Fibroblast of skin of abdomen (primary cell): ENCODE results near the gene MEGF6.

Source experiments
- DNase-seq: peaks from one replicate; pipeline ENCODE4 v3.0.0-alpha.2; 2013

Gene MEGF6

DNA sequence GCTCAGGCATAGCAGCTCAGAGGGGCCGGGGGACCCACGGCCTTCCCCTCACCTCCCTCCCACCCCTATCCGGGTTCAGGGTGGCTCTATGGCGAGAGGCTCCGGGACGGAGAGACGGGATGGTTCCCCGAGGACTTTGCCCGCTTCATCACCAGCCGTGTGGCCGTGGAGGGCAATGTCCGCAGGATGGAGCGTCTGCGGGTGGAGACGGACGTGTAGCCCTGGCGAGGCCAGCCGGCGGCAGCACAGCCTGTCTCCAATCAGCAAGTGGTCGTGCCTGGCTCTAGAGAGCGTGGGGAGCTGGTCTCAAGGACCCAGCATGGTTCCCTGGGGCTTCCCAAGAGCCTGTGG is 131.0 kb downstream of the MEGF6 start:
- no peak for DNase-seq

DNA sequence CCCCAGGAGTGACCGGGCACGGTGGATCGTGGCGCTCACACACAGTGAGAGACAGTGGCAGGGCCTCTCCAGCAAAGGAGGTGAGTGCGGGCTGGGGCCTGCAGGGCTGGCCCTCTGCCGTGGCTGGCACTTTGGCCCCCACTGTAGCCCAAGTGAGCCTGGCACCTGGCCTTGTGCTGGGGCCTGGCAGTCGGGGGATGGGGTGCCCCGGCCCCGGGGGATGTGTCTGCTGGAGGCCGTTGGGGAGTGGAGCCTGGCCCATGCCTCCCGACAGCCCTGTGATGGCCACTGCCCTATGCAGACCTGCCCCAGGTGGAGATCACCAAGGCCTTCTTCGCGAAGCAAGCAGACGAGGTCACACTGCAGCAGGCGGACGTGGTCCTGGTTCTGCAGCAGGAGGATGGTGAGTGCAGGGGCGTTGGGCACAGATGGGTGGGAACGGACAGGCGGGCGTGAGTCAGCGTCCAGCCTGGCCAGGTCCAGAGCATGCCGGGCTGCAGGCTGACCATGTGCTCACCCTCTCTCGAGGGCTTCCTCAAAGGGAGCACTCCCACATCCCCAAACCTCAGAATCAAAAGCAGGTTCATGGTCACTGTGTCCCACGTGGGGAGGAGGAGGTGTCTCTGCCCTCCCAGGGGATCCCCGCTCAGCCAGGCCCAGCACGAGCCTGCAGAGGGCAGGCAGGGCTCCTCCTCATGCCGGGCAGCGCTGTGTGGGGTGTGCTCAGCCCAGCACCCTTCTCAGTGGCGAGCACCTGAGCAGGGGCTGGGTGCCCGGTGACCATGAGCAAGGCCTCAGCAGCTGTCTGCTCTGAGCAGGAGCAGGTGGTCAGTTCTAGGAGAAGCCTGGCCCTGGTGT is 131.6 kb downstream of the MEGF6 start:
- DNase-seq: no peak

GRCh38 chr1:3478187-3478586 is 133.1 kb downstream of the MEGF6 start:
- DNase-seq: no peak

GRCh38 chr1:3477241-3477995 is 133.9 kb downstream of the MEGF6 start:
- no peak for DNase-seq

GRCh38 chr1:3476666-3477065 is 134.6 kb downstream of the MEGF6 start:
- DNase-seq: no peak

DNA sequence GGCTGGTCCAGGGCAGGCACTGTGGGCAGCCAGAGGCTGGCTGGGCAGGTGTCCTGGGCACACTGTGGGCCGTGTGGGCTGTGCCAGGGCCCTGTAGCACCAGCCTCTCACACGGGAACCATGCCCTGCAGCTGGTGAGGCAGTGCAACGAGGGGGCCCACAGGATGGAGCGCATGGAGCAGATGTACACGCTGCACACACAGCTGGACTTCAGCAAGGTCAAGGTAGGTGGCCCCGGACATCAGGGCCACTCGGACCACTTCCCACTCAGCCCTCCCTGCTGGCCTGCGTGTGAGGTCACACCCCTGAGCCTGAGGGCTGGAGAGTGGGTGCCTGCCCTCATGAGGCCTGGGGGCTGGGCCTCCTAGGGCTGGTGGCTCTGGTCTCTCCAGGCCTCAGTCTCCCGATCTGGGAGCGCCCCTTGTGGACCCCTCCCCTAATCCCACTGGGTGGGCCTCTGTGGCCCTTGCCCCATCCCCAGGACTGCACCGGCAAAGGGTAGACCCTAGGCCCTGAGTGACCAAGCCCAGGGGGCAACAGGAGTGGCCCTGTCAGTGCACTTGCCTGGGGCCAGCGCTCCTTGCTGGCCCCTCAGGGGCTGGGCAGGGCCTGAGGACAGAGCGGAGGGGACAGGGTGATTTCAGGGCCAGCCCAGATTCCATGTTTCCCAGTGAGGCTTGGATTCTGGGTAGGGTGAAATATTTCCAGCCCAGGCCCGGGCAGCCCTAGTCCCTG is 135.3 kb downstream of the MEGF6 start:
- DNase-seq: no peak

DNA sequence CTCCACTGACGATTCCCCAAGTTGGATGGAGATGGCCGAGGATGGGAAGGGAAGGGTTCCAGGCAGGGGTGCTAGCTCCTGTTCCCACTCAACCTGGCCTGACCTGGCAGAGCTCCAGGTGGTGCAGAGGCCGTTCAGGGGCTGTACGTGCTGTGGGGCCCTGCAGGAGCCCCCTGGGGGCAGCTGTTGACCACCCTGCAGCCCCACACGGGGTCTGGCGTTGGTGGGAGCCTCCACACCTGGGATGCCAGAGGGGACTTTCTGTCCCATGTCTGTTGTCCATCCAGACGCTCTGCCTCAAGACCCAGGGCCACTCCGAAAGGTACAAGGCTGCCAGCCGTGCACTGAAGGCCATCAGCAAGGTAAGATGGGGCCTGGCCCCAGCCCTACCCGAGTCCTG is 136.9 kb downstream of the MEGF6 start:
- DNase-seq: no peak

DNA sequence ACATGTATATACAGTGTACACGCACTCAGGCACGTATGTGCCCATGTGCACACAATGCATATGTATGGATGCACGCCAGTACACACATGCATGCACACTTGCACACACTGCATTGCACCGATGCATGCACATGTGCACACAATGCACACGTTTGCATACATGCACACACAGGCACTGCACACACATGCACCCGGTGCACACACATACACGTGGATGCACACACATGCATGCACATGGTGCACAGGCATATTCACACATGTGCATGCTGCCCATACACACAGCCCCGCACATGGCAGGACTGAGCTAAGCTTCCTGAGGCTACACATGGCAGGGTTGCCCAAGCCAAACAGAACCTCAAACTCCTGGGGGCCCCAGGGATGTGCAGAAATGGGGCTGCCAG is 137.3 kb downstream of the MEGF6 start:
- DNase-seq: no peak

- DNase-seq: peak; percentile 90
Observed at GRCh38 chr1:3473381-3473844, 137.9 kb downstream of the MEGF6 start.

DNA sequence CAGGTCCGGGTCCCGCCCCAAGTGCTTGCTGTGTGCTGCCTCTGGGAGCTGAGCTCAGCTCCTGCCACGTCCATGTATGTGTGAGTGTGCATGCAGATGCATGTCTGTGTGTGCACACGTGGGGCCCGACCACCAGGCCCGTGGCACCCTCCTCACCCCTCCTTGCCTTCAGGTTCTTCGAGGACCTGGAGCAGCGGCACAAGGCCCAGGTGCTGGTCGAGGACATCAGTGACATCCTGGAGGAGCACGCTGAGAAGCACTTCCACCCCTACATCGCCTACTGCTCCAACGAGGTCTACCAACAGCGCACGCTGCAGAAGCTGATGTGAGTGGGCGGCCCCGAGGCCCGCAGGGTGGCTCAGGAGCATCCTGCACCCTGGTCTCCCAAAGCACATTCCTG is 138.4 kb downstream of the MEGF6 start:
- no peak for DNase-seq

DNA sequence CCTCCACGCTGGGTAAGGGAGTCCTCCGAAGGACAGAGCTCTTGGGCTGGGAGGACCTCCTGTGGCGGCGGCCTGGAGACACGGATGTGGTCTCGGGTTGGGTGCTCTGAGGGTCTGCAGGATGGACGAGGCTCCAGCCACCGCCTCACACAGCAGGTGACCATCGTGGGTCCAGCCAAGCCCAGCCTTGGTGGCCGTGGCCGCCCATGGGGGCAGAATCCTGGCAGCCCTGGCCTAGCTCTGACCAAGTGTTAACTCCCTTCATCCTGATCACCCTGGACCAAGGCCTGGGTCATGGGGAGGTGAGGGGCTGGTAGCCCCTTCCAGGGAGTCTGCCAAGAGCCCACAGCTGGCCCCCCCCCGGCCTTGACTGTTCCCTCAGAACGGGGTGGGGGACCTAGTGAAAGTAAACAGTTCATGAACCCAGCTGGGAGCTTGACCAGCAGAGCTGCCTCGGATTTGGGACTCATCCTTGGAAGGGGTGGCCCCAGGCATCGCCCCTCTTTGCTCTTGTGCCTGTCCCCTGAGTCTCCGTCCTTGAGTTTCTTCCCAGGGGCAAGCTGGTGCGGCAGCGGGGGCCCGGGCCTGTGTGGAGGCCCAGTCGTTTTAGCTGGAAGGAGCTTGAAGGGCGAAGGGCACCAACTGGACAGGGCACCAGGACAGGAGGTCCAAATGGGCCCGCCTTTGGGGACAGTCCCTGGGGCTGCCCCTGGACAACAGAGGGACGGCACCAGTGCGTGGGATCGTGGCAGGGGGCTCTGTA is 139.0 kb downstream of the MEGF6 start:
- no peak for DNase-seq

- DNase-seq: peak; percentile 64
Observed at GRCh38 chr1:3471356-3472087, 139.8 kb downstream of the MEGF6 start.

GRCh38 chr1:3470650-3471355 is 140.5 kb downstream of the MEGF6 start:
- DNase-seq: no peak

DNA sequence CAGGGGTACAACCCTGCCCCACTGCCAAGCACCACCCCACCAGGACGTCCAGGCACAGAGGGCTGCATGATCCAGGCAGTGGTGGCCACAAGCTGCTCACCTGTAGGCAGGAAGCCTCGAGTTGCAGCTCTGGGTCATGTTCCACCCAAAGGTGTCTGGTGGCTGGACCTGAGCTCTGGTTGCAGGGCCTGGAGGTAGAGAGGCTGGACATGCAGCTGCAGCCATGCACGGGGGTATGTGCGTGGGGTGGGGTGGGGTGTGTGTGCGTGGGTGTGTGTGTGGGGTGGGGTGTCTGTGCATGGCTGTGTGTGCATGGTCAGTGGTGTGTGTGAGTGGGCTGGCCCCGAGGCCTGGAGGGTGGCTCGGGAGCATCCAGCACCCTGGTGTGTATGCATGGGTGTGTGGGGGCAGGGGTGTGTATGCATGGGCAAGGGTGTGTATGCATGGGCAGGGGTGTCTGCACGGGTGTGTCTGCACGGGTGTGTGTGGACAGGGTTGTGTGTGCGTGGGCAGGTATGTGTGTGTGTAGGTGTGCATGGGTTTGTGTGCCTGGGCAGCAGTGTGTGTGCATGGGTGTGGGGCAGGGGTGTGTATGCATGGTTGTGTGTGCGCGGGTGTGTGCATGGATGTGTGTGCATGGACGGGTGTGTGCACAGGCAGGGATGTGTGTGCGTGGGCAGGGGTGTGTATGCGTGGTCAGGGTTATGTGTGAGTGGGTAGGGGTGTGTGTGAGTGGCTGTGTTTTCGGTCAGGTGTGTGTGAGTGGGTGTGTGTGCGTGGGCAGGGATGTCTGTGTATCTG is 141.3 kb downstream of the MEGF6 start:
- DNase-seq: no peak

GRCh38 chr1:3469104-3469848 is 142.0 kb downstream of the MEGF6 start:
- DNase-seq: no peak

DNA sequence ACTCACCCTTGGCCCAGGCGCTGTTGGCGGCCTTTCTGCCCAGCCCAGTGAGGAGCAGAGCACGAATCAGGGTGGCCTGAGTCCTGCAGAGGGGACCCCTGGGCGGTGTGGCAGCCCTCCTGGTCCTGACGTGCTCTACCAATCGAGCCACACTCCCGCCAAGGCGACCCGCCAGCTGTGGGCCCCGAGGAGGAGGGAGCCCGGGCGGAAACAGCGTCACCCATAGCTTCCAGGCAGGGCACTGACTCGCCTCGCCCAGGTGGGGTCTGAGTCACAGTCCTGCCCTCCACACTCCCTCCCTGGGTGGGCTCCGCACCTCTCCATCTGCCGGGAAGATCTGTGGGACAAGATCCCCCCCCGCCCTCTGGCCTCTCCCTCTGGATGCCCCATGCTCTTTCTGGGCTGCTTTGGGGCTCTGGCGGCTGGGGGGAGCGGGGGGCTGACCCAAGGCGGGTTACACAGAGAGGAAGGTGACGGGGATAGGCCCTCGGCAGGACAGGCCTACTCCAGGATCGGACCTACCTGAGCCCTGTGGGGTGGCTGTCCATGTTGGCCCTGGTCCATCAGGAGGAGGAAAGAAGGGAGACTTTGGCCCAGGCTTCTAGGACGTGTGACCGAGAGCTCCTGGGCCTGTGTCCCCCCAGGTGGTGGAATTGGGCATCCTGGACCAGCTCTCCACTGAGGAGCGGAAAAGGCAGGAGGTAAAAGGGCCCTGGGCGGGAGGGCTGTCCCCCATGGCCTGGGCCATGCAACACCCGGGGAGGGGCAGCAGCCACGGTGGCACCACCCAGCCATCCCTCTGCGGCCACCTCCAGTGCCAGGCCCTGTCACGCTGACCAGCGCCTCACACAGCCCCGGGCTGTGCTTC is 142.8 kb downstream of the MEGF6 start:
- DNase-seq: no peak

DNA sequence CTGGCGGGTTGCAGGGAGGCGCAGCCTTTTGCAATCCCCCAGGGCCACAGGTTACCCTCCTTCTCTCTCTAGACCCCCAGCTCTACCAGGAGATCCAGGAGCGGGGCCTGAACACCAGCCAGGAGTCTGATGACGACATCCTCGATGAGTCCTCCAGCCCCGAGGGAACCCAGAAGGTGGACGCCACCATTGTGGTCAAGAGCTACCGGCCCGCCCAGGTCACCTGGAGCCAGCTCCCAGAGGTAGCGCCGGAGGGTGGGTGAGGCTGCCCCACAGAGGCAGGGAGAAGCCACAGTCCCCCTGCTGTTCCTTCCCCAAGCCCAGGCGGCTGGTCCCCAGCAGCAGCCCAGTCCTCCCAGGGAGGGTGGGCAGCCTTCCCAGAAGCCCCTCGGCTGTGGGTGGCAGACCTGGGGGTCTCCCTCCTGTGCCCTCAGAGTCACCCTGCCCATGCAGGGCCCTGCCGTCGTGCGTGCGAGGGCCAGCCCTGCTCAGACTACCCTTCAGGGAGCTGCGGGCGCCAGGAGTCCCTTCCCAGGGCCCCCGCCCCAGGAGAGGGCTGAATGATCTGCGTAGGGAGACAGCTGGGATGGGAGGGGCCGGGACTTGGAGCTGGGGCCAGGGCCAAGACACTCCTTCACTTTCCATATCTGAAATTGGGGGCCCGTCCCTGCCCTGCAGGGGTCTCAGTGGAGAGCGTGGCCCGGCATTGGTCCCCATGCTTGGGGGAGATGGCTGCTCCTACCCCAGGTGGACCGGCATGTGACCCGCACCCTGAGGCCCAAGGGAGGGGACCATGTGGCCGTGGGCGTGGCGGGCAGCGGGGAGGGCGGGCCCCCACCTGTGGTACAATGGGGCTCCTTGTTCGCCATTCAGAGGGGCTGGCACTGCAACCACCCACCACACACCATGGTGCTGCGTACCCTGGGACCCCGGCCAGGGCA is 143.9 kb downstream of the MEGF6 start:
- DNase-seq: no peak
